Activated CD8-positive, alpha-beta T cell treated with anti-CD3 and anti-CD28 coated beads, Interleukin-2, amount 10 ng/mL, durations not matched to agents 7 days and 5 days (primary cell): Measurements from ENCODE around the gene SEH1L. TPM values are rescaled to one million over a fixed set of nuclear protein-coding genes. Genes with fewer than 3 reads are reported as not detected.

Experiments used
- ATAC-seq: fragments of 150-1000 bp; cut with Tn5 transposase; one replicate; pipeline ENCODE4 v1.10.0; 2021; ENCODE audit warnings: moderate library complexity
- CTCF ChIA-PET: fragments of 350-600 bp; sonication (Branson Sonifier 250); formaldehyde crosslinking; loops from one replicate; lab custom pipeline; 2021; ENCODE audit warnings: antibody characterized with exemption; lab: Charles Lee
- POLR2A ChIA-PET: fragments of 350-600 bp; sonication (Branson Sonifier 250); formaldehyde crosslinking; loops from one replicate; lab custom pipeline; 2021; ENCODE audit warnings: antibody characterized with exemption; lab: Charles Lee
- DNase-seq: peaks from one replicate; pipeline ENCODE4 v3.0.0-alpha.2; 2020
- H3K27ac Mint-ChIP-seq: one replicate; pipeline ENCODE4 v1.8.0; 2021; ENCODE audit warnings: mild to moderate bottlenecking, mixed read lengths
- H3K27me3 Mint-ChIP-seq: one replicate; pipeline ENCODE4 v1.8.0; 2021; ENCODE audit warnings: low read depth, mixed read lengths
- H3K36me3 Mint-ChIP-seq: one replicate; pipeline ENCODE4 v1.8.0; 2021; ENCODE audit warnings: low read depth, mixed read lengths
- H3K4me1 Mint-ChIP-seq: one replicate; pipeline ENCODE4 v1.8.0; 2021; ENCODE audit warnings: low read depth, mixed read lengths
- H3K4me3 Mint-ChIP-seq: one replicate; pipeline ENCODE4 v1.8.0; 2021; ENCODE audit warnings: mild to moderate bottlenecking, mixed read lengths
- H3K9me3 Mint-ChIP-seq: one replicate; pipeline ENCODE4 v1.8.0; 2022; ENCODE audit warnings: mixed read lengths; ENCODE audit not compliant: insufficient read depth
- total RNA-seq, 2 experiments: library from RNA; stranded (reverse); gene quantifications; one replicate each; pipeline ENCODE4 v1.2.3, GENCODE V29; 2021

Gene SEH1L
- total RNA-seq, 2 experiments from 2014 or later: 58.6 to 62.3 TPM

DNA sequence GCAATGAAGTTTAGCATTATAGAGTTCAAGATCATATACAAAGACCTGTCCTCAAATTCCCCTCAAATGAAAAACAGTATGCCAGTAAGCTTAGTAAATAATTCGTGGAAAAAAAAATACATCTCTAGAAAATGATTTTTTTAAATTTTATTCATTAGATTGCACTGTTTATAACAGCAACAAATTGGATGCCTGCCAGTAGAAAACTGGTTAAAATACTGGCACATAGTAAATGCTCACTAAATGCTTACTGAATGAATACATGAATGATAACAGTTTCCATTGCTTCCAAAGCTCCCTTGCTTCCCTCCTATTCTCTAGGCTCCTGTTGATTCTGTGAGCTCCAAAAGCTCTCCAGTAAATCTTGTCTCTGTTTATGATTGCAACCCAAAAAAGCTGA lies 25.5 kb upstream of the SEH1L start:
- ATAC-seq (no peak), DNase-seq (no peak)
- no peak overlapping the region for H3K27ac Mint-ChIP-seq
- H3K27me3 Mint-ChIP-seq: peaks cover 6% of the 10 kb centered on the region
- no peak overlapping the region for H3K4me3 Mint-ChIP-seq
- peaks cover 18% of the 10 kb centered on the region for H3K4me1 Mint-ChIP-seq
- CTCF ChIA-PET: interaction anchor here (1.0 to 2.8 kb wide), 8 partner anchors 12 to 195 kb away, joined by 3 to 29 read pairs (median 5); no protein-coding TSS in a partner anchor
- POLR2A ChIA-PET: interaction anchor here (0.8 to 1.7 kb wide), 3 partner anchors 38 to 220 kb away, joined by 3 to 6 read pairs (median 4); partner anchors contain the start of genes CEP192, CEP76 and PTPN2
- no peaks in the 10 kb centered on the region for H3K36me3 Mint-ChIP-seq
- no peaks in the 10 kb centered on the region for H3K9me3 Mint-ChIP-seq

GRCh38 chr18:12924616-12925015 lies 23.2 kb upstream of the SEH1L start:
- CTCF ChIA-PET: interaction anchor here (1.1 to 2.4 kb wide), 3 partner anchors 20 to 197 kb away, joined by 3 to 9 read pairs (median 7); no protein-coding TSS in a partner anchor
- H3K4me1 Mint-ChIP-seq: peaks cover 17% of the 10 kb centered on the region

GRCh38 chr18:12928206-12928605 lies 19.6 kb upstream of the SEH1L start:
- ChIA-PET CTCF (no interaction called here), POLR2A (no interaction called here)
- H3K9me3 Mint-ChIP-seq: no peaks in the 10 kb centered on the region
- H3K27ac Mint-ChIP-seq: no peak overlapping the region
- H3K4me3 Mint-ChIP-seq: no peak overlapping the region
- peaks cover 2% of the 10 kb centered on the region for H3K4me1 Mint-ChIP-seq
- DNase-seq (no peak), ATAC-seq (no peak)
- peaks cover 7% of the 10 kb centered on the region for H3K27me3 Mint-ChIP-seq
- no peaks in the 10 kb centered on the region for H3K36me3 Mint-ChIP-seq

More at GRCh38 chr18:12924616-12925015, 23.2 kb upstream of the SEH1L start:
- ATAC-seq (no peak), DNase-seq (no peak)
- H3K9me3 Mint-ChIP-seq: no peaks in the 10 kb centered on the region
- no peaks in the 10 kb centered on the region for H3K36me3 Mint-ChIP-seq
- H3K27me3 Mint-ChIP-seq: peaks cover 6% of the 10 kb centered on the region
- POLR2A ChIA-PET: interaction anchor here (0.6 to 0.7 kb wide), 2 partner anchors 10 to 221 kb away, joined by 3 read pairs; no protein-coding TSS in a partner anchor
- H3K4me3 Mint-ChIP-seq: no peak overlapping the region
- H3K27ac Mint-ChIP-seq: no peak overlapping the region

GRCh38 chr18:12928641-12929040 lies 19.2 kb upstream of the SEH1L start:
- ATAC-seq (no peak), DNase-seq (no peak)
- no peaks in the 10 kb centered on the region for H3K36me3 Mint-ChIP-seq
- CTCF ChIA-PET: interaction anchor here (1.8 kb wide), 1 partner anchor 183 kb away, joined by 4 read pairs; no protein-coding TSS in a partner anchor
- peaks cover 7% of the 10 kb centered on the region for H3K27me3 Mint-ChIP-seq
- no peaks in the 10 kb centered on the region for H3K9me3 Mint-ChIP-seq
- H3K4me3 Mint-ChIP-seq: no peak overlapping the region
- POLR2A ChIA-PET: no interaction called here
- no peak overlapping the region for H3K27ac Mint-ChIP-seq
- H3K4me1 Mint-ChIP-seq: peaks cover 2% of the 10 kb centered on the region

- Mint-ChIP-seq H3K4me1 (peaks cover 4% of the 10 kb centered on the region), H3K36me3 (no peaks in the 10 kb centered on the region), H3K9me3 (no peaks in the 10 kb centered on the region), H3K27ac (no peak overlapping the region), H3K27me3 (peaks cover 8% of the 10 kb centered on the region), H3K4me3 (no peak overlapping the region)
- no peak for DNase-seq
- POLR2A ChIA-PET: no interaction called here
- CTCF ChIA-PET: interaction anchor here (1.0 to 1.8 kb wide), 2 partner anchors 184 to 185 kb away, joined by 3 to 4 read pairs; no protein-coding TSS in a partner anchor
- no peak for ATAC-seq
Observed at GRCh38 chr18:12929477-12930083, 18.2 kb upstream of the SEH1L start.

DNA sequence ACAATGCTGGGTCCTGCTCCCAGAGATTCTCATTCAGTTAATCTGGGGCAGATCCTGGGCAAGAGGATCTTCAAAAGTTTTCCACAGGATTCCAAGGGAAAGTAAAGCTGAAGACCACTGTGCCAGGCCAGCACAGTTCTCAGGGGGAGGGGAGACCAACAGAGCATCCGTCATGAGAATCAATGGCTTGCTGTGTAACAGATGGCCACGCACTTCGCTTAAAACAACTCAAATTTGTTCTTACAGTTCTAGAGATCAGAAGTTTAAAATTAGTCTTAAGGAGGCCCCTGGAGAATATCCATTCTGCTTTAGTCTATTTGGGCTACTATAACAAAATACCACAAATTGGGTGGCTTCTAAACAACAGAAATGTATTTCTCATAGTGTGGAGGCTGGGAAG lies 17.4 kb upstream of the SEH1L start:
- Mint-ChIP-seq H3K27me3 (peaks cover 8% of the 10 kb centered on the region), H3K4me1 (peaks cover 9% of the 10 kb centered on the region), H3K9me3 (no peaks in the 10 kb centered on the region), H3K4me3 (no peak overlapping the region), H3K36me3 (no peaks in the 10 kb centered on the region), H3K27ac (no peak overlapping the region)
- ChIA-PET POLR2A (no interaction called here), CTCF (interaction anchor here (1.0 to 1.8 kb wide), 2 partner anchors 185 to 186 kb away, joined by 3 to 4 read pairs; no protein-coding TSS in a partner anchor)
- no peak for ATAC-seq
- DNase-seq: no peak

- Mint-ChIP-seq H3K27me3 (peaks cover 10% of the 10 kb centered on the region), H3K9me3 (no peaks in the 10 kb centered on the region), H3K36me3 (no peaks in the 10 kb centered on the region), H3K4me1 (peaks cover 9% of the 10 kb centered on the region), H3K4me3 (no peak overlapping the region), H3K27ac (no peak overlapping the region)
- ChIA-PET CTCF (no interaction called here), POLR2A (no interaction called here)
- DNase-seq (no peak), ATAC-seq (no peak)
Observed at GRCh38 chr18:12930908-12931307, 16.9 kb upstream of the SEH1L start.

- H3K36me3 Mint-ChIP-seq: no peaks in the 10 kb centered on the region
- no peak overlapping the region for H3K4me3 Mint-ChIP-seq
- ATAC-seq: no peak
- POLR2A ChIA-PET: no interaction called here
- peaks cover 10% of the 10 kb centered on the region for H3K27me3 Mint-ChIP-seq
- CTCF ChIA-PET: interaction anchor here (1.1 to 4.7 kb wide), 19 partner anchors 11 to 247 kb away, joined by 3 to 140 read pairs (median 10); partner anchors contain the start of genes CEP192, CEP76, PSMG2 and PTPN2
- no peak overlapping the region for H3K27ac Mint-ChIP-seq
- no peaks in the 10 kb centered on the region for H3K9me3 Mint-ChIP-seq
- DNase-seq: no peak
- H3K4me1 Mint-ChIP-seq: peaks cover 9% of the 10 kb centered on the region
Observed at GRCh38 chr18:12933327-12933726, 14.5 kb upstream of the SEH1L start.

- H3K9me3 Mint-ChIP-seq: no peaks in the 10 kb centered on the region
- H3K27ac Mint-ChIP-seq: no peak overlapping the region
- ATAC-seq (peak; percentile 88), DNase-seq (peak; percentile 84)
- peak overlapping the region; percentile 5 for H3K4me3 Mint-ChIP-seq
- no peaks in the 10 kb centered on the region for H3K36me3 Mint-ChIP-seq
- ChIA-PET CTCF (interaction anchor here (0.6 to 4.7 kb wide), 38 partner anchors 9 to 697 kb away, joined by 3 to 140 read pairs (median 5); partner anchors contain the start of genes CEP192, CEP76, PSMG2 and PTPN2), POLR2A (interaction anchor here (0.6 to 1.1 kb wide), 2 partner anchors 10 to 95 kb away, joined by 3 read pairs; no protein-coding TSS in a partner anchor)
- H3K4me1 Mint-ChIP-seq: peaks cover 9% of the 10 kb centered on the region
- peaks cover 10% of the 10 kb centered on the region for H3K27me3 Mint-ChIP-seq
Observed at GRCh38 chr18:12934454-12935071, 13.2 kb upstream of the SEH1L start.

GRCh38 chr18:12939162-12939561 lies 8.6 kb upstream of the SEH1L start:
- no peak overlapping the region for H3K27ac Mint-ChIP-seq
- H3K4me1 Mint-ChIP-seq: peaks cover 7% of the 10 kb centered on the region
- CTCF ChIA-PET: interaction anchor here (0.7 kb wide), 1 partner anchor 13 kb away, joined by 3 read pairs; no protein-coding TSS in a partner anchor
- POLR2A ChIA-PET: no interaction called here
- no peak for DNase-seq
- no peak overlapping the region for H3K4me3 Mint-ChIP-seq
- no peaks in the 10 kb centered on the region for H3K9me3 Mint-ChIP-seq
- peaks cover 5% of the 10 kb centered on the region for H3K27me3 Mint-ChIP-seq
- H3K36me3 Mint-ChIP-seq: no peaks in the 10 kb centered on the region
- no peak for ATAC-seq

DNA sequence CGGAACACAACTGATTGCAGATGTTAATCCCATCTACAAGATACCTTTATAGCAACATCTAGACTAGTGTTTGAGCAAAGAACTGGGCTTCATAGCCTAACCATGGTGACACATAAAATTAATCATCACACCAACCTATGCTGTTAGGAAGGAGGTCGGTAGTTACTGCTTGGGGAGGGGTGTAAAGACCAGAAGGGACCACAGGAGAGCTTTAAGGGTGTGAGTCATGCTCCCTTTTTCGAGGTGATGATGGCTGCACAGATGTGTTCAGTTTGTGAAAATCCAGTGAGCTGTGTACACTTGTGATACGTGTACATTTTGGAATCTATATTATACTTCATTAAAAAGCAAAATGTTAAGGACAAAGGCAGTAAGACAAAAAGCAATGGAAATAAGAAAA lies 4.6 kb upstream of the SEH1L start:
- H3K27me3 Mint-ChIP-seq: no peaks in the 10 kb centered on the region
- ChIA-PET POLR2A (interaction anchor here (0.6 to 2.1 kb wide), 3 partner anchors 24 to 241 kb away, joined by 3 to 7 read pairs (median 4); partner anchors contain the start of genes CEP192, CEP76 and PSMG2), CTCF (interaction anchor here (1.3 to 4.4 kb wide), 5 partner anchors 9 to 216 kb away, joined by 3 to 39 read pairs (median 3); no protein-coding TSS in a partner anchor)
- no peaks in the 10 kb centered on the region for H3K36me3 Mint-ChIP-seq
- no peak overlapping the region for H3K27ac Mint-ChIP-seq
- no peak overlapping the region for H3K4me3 Mint-ChIP-seq
- ATAC-seq (no peak), DNase-seq (no peak)
- H3K9me3 Mint-ChIP-seq: no peaks in the 10 kb centered on the region
- H3K4me1 Mint-ChIP-seq: peaks cover 23% of the 10 kb centered on the region
